Activated CD4-positive, alpha-beta T cell treated with anti-CD3 and anti-CD28 coated beads, Interleukin-2, amount 50 U/mL, for 4 hours (primary cell): ENCODE data around the gene GET3.
A peak's percentile ranks its signal among the peaks of the same experiment; 100 is the strongest.
"Not testable (repeated sequence)": the region's sequence is repeated elsewhere in the genome, so short reads cannot be mapped to it uniquely, and the experiment has no call there.

Experiments used
- DNase-seq, 2 experiments: peaks; one replicate each; pipeline ENCODE4 v3.0.0-alpha.2; 2020

Gene GET3

DNA sequence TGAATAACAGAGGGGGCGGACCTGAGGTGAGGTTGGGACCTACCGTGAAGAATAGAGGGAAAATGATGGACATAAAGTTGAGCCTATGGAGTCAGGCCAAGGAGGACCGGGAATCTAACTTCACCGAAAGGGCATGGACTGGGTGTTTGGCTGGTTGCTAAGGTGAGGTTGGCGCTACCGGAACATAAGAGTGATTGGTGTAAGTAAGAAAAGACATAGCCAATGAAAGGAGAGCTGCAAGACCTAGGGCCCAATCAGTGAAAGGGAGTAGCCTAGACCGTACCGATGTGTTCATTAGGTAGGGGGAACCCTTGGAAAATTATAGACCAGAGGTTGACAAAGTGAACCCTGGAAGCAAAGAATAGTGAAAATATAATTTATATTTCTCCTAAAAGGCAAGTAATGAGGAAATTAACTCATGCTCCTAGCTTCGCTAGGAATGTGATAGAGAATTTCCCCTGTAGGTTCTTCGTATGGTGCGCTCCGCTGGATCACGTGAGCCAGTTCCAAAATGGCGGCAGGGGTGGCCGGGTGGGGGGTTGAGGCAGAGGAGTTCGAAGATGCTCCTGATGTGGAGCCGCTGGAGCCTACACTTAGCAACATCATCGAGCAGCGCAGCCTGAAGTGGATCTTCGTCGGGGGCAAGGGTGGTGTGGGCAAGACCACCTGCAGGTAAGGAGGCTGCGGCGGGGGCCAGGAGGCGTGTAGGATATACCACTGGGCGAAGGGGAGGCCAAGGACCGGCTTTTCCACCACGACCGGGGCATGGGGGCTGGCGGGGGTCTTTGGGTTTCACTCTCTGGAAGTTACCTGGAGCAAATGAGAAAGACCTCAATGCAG, at the start of gene GET3:
Gene GET3 (plus strand): TSS at position 503 of the 840 bp plus-strand sequence. CDS start 9 bp downstream, at position 512.
- DNase-seq: peak; percentile 70 to 75

DNA sequence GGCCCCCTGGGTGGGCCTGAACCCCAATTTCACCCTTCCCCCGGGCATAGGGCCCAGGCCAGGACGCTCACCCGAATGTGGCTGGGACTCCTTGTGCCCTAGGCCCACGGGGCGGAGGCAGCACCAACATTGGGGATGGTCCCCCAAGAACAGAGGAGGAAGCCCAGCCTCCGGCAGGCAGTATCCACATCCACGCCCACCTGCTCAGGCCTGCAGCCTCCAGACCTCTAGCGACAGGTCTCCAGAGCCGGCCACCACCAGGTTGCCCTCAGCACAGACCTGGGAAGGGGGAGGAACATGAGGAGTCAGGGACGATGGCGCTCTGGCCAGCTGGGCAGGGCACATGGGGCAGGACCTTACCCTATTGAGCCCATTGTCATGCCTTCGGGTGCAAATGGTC, 48.3 kb upstream of the GET3 start:
- DNase-seq: no peak

DNA sequence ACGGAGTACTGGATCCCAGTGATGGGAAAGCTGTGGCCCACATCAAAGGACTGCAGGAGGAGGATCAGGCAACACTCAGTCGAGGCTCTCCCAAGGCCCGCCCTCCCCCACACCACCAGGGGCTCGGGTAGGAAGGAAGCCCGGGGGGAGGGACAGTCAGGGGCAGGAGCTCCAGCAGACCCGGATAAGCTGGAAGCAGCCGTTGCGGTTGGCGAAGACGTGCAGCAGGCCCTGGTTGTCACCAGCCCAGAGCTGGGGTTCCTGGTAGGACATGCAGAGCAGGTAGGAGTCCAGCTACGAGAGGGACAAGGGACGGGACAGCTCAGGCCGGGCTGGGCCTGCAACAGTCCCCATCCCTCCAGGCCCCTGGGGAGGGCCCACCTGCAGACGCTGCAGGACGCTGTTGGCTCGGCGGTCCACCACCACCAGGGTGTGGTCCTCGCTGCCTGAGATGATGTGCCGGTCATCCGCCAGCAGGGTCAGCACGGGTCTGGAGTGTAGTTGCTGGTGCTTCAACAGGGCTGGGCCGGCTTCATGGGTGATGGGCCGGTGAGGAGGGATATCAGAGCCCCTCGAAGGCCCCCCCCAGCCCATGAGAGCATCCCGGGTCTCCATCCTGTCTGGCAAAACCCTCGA, 47.6 kb upstream of the GET3 start:
- no peak for DNase-seq

DNA sequence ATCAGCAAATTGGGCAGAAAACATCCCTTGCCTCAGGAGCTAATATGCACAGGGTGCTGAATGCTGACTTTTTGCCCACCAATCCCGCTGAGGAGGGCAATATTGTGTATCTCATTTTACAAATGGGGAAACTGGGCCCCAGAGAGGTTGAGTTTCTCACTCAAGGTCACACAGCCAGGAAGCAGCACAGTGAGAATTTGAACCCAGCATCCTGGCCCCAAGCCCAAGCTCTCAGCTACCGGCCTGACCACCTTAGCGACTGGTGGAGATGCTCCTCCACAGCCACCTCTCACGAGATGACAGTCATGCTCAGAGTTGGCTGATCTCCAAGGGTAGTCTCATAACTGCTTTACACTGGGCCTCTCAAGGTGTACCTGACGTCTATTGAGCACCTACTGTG, 44.3 kb upstream of the GET3 start:
- no peak for DNase-seq

DNA sequence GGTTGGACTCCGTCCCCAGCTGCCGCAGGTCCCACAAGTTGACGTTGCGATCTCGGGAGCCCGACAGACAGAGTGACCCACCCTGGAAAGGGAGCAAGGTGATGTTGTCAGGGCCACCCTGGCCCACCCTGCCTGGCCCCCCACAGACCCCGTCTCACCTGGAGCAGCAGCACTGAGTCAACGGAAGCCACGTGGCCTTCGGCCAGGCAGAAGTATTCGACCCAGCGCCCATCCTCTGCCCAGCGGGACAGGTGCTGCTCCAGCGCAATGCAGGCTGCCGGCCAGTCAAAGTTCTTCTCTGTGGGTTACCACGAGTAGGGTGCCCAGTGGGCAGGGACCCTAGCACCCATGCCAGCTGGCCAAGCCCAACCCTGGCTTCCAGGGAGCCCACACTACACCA, 42.7 kb upstream of the GET3 start:
- no peak for DNase-seq

DNA sequence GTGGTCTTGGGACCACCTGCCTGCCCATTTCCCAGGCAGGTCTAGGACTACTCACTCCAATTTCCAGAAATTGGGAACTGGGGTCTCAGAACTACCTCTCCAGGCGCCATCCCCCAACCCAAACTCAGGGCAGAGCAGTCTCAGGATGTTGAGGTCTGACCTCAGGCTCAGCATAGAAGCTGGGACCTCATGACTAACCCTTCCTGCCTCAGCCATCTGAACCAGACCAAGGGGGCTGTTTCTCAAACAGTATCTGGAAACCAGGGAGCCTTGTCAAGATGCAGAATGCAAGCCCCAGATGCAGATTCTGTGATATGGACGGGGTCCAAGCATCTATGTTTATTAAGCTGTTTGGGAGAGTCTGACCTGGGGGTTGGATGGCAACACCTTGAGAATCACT, 42.2 kb upstream of the GET3 start:
- no peak for DNase-seq

DNA sequence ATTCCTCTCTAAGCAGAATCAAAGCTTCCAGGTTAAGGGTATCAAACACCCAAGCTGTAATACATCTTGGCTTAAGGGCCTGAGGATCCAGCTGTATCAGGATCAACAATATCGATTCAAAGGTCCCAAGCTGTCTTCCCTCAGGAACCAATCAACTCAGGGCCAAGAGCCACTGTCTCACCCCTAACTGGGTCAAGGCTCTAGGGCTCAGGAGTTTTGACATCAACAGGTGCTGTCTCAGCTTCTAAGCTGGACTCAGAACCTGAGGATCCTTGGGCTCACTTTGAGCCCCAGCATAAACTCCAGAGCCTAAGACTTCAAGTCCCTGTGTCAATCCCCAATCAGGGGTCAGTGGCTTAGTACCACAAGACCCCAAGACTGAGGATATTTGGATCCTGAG, 41.8 kb upstream of the GET3 start:
- no peak for DNase-seq

DNA sequence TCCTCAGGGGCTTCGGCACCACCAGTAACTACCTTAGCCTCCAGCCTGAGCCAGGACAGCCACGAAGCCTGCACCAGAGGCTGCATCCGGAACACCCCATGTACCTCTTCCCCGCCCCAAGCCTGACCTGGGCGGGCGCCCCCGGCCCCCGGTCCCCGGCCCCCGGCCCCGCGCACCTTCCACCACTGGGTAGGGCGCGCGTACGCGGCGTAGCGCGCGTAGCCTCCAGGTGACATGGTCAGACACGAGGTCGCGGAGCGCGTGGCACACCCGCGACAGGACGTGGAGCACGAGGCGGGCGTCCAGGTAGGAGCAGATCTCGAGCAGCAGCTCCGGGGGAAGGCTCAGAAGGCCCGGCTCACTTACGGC, 41.3 kb upstream of the GET3 start:
- DNase-seq: no peak

DNA sequence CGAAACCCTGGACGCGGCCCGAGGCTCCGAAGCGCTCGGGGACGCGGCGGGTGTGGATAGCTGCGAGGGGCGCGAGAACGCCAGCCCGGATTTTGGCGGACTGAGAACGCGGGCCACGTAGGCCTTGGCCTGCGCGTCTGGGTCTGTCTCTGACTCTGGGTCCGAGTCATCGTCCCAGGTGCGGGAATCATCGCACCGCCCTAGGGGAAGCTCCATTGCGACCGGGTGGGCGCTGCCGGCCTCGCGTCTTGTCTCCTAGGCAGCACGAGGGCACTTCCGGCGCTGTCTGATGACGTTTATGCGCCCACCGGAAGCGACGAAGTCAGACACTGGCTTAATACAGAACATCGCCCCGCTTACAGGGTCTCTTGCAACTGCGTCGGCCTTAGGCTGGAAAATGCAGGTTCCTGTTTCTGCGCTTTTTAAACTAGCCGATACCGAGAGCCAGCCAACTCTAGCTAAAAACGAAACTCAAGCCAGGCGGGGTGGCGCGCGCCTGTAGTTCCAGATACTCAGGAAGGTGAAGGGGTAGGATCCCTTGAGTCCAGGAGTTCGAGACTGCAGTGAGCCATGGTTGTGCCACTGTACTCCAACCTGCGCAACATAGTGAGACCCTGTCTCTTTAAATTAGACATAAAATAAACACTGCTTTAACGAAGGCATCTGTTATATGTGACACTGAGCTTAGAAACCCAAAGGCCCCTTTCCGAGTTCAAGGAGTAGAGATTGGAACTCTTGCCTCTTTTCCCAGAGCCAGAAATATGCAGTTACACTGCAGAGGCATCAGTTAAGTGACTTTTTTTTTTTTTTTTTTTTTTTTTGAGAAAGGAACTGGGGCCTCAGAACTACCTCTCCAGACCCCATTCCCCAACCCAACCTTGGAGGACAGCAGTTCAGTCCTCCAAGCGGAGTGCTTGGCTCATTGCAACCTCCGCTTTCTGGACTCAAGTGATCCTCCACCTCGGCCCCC, 40.6 kb upstream of the GET3 start, which contains the start of gene FBXW9:
Gene FBXW9 (minus strand): TSS at position 266 of the 970 bp plus-strand sequence. CDS start 50 bp downstream, at position 216.
- peak; percentile 97 to 98 for DNase-seq

DNA sequence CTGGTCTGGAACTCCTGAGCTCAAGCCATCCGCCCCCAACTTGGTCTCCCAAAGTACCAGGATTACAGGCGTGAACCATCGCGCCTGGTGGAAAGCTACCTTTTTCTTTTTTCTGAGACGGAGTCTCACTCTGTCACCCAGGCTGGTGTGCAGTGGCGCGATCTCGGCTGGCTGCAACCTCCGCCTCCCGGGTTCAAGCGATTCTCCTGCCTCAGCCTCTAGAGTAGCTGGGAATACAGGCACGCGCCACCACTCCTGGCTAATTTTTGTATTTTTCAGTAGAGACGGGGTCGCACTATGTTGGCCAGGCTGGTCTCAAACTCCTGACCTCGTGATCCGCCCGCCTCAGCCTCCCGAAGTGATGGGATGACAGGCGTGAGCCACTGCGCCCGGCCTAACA, 39.9 kb upstream of the GET3 start:
- not testable (repeated sequence) for DNase-seq

DNA sequence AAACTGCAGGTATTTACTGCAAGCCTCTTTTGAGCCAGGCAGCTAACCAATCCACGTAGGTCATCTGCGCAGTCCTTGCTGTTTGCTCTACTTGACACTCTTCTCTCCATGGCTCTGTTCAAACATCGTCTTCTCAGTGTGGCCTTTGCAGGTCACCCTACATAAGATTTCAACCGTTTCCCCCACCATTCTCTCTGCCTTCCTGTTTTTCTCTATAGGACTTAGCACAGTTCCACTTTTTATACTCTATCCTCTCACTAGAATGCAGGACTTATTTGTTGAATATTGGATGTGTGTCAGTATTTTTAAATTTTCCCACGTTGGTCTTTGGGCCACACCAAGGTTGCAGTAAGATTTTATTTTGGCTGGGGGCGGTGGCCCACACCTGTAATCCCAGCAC, 39.2 kb upstream of the GET3 start:
- no peak for DNase-seq

DNA sequence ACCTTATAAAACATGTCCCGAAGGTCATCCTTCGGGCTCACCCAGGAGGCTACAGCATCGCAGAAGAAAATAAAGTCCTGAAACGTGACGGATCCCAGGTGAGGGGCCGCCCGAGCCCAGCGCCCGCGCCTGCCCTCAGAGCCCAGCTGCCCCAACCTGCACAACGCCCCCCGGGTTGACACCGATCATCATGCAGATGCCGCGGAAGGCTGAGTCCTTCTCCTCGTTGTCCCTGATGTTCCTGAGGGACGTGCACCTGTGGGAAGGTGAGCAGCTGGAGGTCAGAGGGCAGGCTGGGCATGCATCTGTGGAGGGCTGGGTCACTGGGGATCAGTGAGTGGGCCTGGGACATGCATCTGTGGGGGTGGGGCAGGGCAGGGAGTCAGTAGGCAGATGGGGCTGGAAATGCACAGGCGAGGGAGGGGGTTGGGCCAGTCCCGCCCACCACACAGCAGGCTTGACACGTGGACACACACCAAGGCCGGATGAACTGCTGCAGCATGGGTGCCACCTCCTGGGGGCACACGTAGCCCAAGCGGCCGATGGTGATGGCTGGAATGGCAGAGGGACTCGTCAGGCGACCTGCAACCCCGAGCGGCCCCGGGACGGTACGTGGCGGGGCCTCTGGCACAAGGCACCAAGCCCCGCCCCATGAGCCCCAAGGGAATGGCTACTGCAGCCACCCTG, 35.6 kb upstream of the GET3 start:
- DNase-seq: no peak

DNA sequence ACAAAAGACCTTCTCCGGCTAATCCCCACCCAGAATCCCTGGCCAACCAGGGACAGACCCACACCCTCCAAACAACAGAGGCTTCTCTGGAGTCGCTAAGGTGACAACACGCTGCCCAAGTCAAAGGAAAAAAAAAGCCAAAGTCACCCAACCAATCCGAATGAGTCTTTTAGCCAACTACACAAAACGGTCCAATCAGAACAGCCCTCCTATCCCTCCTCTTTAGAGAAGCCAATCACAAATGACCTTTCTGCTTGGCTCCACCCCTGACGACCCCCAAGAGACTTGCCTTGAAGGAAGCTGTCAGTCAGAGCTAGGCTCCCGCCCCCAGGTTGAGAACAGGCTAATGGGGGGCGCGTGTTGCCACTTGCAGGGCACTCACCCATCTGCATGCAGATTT, 34.3 kb upstream of the GET3 start:
- DNase-seq: no peak

DNA sequence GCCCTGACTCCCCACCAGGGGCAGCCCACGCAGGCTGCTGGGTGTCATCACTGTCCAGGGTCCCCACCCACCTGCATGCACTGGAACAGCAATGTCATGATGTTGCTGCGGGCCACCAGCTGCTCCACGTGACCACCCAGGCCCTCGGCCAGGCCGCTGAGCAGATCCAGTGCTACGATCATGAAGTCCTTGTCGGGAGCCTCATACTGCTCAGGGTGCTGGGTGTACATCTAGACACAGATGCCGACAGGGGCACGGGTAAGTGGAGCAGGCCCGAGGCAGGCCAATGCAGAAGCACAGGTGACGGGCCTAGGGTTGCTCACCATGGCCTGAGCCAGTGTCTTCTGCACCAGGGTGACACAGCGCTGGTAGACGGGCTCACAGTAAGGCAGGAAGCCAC, 32.1 kb upstream of the GET3 start:
- DNase-seq: no peak

DNA sequence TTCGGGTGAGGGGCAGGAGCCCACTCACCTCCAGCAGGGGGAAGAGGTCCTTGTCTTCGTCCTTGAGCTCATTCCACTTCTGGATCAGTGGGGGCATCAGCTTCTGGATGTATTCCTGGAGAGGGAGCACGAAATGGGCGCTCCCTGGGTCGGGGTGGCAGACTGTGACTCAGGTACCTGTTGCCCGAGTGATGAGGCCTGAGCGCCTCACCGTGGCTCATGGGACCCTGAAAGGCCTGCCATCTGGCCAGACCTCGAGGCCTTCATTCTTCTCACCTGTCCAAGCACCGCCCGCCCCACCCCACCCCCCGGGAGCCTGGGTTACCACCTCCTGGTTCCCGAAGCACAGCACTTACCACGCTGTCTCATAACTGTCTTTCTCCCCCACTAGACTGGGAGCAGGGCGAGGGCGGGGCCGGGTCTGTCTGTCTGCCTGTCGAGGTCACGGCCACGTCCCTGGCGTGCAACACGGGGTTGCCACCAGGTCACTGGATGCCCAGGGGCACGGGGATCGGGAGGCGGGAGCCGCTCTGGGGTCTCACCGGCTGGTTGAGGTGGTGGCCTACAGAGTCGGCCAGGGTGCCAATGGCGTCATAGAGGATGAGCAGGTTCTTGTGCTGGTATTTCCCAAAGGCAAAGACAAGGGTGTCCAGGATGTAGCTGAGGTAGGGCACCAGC, 31.5 kb upstream of the GET3 start:
- no peak for DNase-seq

DNA sequence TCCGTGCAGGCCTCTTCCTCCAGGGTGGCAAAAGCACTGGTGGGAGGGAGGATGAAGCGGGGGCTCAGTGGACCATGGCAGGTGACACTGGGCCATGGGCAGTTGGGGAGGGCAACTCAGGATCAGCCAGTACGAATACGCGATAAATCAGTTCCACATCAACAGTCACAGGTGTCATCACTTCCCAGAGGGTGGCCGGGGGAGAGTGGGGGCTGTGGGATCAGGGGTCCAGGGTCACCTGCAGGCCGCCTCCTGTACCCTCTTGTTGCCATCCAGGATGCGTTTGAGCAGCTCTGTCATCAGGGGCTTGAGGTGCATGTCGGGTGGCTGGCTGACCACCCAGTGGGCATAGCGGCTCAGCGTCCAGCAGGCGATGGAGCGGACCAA, 31.0 kb upstream of the GET3 start:
- no peak for DNase-seq

DNA sequence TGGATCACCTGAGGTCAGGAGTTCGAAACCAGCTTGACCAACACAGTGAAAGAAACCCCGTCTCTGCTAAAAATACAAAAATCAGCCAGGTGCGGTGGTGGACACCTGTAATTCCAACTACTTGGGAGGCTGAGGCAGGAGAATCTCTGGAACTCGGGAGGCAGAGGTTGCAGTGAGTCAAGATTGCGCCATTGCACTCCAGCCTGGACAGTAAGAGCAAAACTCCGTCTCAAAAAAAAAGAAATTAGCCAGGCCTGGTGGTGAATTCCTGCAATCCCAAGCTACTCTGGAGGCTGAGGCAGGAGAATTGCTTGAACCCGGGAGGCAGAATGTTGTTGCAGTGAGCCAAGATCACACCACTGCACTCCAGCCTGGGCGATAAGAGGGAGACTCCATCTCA, 28.7 kb upstream of the GET3 start:
- DNase-seq: no peak

DNA sequence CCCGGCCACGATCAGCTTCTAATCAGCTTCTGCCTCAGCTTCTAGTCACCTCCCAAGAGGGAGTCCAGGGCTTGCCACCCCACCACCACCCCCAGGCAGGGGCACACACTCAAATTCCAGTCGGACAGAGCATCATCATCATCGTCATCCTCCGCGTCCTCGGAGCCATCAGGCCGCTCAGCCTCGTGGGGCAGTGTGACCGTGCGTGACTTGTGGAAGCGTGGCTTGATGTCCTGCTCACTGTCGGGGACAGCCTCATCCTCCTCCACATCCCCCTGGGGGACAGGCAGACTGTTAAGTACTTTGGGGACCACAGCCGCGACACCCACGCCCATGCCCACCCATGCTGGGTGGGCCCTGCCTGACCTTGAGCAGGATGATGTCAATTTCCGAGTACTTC, 26.1 kb upstream of the GET3 start:
- DNase-seq: no peak

DNA sequence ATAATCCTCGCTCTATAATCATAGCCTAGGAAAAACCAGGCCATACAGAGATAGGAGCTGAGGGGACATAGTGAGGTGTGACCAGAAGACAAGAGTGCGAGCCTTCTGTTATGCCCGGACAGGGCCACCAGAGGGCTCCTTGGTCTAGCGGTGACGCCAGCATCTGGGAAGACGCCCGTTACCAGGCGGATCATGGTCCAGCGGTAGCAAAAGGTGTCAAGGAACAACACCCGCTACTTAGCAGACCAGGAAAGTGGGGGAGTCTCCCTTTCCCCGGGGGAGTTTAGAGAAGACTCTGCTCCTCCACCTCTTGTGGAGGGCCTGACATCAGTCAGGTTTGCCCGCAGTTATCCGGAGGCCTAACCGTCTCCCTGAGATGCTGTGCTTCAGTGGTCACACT, 25.2 kb upstream of the GET3 start:
- DNase-seq: not testable (repeated sequence)

DNA sequence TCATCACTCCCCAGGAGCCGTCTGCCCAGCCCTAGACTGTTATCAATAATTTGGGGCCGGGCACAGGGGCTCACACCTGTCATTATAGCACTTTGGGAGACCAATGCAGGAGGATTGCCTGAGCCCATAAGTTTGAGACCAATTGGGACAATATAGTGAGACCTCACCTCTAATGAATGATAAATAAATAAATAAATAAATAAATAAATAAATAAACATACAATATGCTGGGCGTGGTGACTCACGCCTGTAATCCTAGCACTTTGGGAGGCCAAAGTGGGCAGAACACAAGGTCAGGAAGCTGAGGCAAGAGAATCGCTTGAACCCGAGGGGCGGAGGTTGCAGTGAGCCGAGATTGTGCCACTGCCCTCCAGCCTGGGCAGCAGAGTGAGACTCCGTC, 24.0 kb upstream of the GET3 start:
- not testable (repeated sequence) for DNase-seq

DNA sequence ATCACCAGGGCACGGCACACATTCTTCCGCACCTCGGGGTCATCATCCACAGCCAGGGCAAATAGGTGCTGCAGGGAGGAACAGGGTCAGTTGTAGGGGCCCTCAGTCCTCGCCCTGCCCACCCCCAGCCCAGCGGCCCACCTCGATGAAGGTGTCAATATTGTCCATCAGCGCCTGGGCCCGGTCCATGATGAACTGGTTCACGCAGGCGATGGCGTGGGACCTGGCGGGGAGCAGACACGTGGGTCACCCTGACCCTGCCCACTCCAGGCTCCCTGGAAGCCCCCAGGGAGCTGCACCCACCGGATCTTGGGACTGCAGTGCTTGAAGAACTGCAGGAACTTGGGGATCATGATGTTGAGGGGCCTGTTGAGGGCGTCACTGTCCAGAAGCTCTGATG, 22.2 kb upstream of the GET3 start:
- no peak for DNase-seq

DNA sequence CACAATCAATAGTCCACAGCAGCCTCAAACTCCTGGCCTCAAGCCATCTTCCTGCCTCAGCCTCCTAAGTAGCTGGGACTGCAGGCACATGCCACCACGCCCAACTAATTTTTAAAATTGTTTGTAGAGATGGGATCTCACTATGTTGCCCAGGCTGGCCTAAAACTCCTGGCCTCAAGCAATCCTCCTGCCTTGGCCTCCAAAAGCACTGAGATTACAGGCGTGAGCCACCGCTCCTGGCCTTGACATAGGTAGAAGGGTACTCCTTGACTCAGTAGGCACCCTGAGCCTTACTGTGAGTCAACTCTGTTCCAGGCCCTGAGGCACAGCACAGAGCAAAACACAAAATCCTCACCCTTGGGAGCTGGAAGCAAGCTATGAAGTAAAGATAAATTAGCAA, 21.4 kb upstream of the GET3 start:
- no peak for DNase-seq
